Adrenal gland (tissue), 12 donors: ENCODE results near the gene CPHXL2. TPM values are rescaled to one million over a fixed set of nuclear protein-coding genes. Genes with fewer than 3 reads are reported as not detected.

Experiments
- DNase-seq, 7 donors: peaks; one replicate each; pipeline ENCODE4 v3.0.0-alpha.2; 2019 to 2020
- H3K27ac ChIP-seq, 5 donors: fragments of 200-600 bp; sonication (generic) in 4 of 5; 1 replicate in 3 of 5; 2 replicates in 2 of 5; pipeline versions ENCODE4 v1.5.1 to v1.8.0; 2016 to 2020; ENCODE audit warnings: mild to moderate bottlenecking in 1 of 5
- H3K27me3 ChIP-seq: fragments of 200-600 bp; 2 replicates; pipeline ENCODE4 v1.8.0; 2021
- H3K36me3 ChIP-seq, 2 donors: fragments of 200-600 bp; replicated peaks in 1 of 2; 1 replicate in 1 of 2; 2 replicates in 1 of 2; pipeline versions ENCODE4 v1.5.1 to v1.8.0; 2018 to 2022
- H3K4me1 ChIP-seq, 2 donors: fragments of 200-600 bp; replicated peaks in 1 of 2; 1 replicate in 1 of 2; 2 replicates in 1 of 2; pipeline versions ENCODE4 v1.5.1 to v1.8.0; 2018 to 2021
- H3K4me3 ChIP-seq, 4 donors: fragments of 200-600 bp; sonication (generic) in 3 of 4; one replicate each; pipeline ENCODE4 v1.5.1; 2016 to 2018
- H3K9me3 ChIP-seq, 3 donors: fragments of 200-600 bp; sonication (generic) in 1 of 3; replicated peaks in 1 of 3; 1 replicate in 2 of 3; 2 replicates in 1 of 3; pipeline versions ENCODE4 v1.5.1 to v1.8.0; 2016 to 2021
- CTCF ChIP-seq, 6 experiments: fragments of 450-650 bp in 4 of 6; fragments of 200-600 bp in 2 of 6; sonication (generic) in 1 of 6; IDR thresholded peaks; 1 replicate in 5 of 6; 2 replicates in 1 of 6; pipeline versions ENCODE4 v1.5.1 to v1.8.0; 2016 to 2021; ENCODE audit warnings: antibody characterized with exemption in 6 of 6, mild to moderate bottlenecking in 2 of 6, moderate library complexity in 1 of 6
- POLR2A ChIP-seq, 2 donors: fragments of 450-650 bp; IDR thresholded peaks; one replicate each; pipeline ENCODE4 v1.6.1; 2017; ENCODE audit warnings: antibody characterized with exemption in 2 of 2, mild to moderate bottlenecking in 2 of 2, moderate library complexity in 1 of 2
- WGBS, 4 donors: extraction: QIAGEN DNeasy Blood & Tissue Kit in 2 of 4; methylation state at CpG; one replicate each; pipeline versions ENCODE4 v1.1.5 to v1.1.7; 2013 to 2017; 5-methylcytosine and 5-hydroxymethylcytosine counted together
- intact Hi-C, 2 donors: fragments of 100-400 bp; cut with DNase I; formaldehyde crosslinking; loops; one replicate each; pipeline versions ENCODE4 v1.14.1 to v1.15.0; 2022 to 2023
- polyA plus RNA-seq, 3 donors: library from polyadenylated mRNA; stranded (reverse); fragments of 200-250 nt in 2 of 3; fragments of 350-450 nt in 1 of 3; fragmentation: Illumina TruSeq in 1 of 3; extraction: RNeasy Lipid Tissue Mini Kit (QIAGEN cat#74804) in 1 of 3; gene quantifications; one replicate each; pipeline ENCODE4 v1.2.3, GENCODE V29; 2013 to 2014
- total RNA-seq, 9 donors: library from RNA; depleted of rRNA in 4 of 9; stranded (reverse); fragments of >200 nt in 4 of 9; fragments of 120-200 nt in 1 of 9; fragmentation: NEBNext Ultra II Directional in 1 of 9; extraction: Animal tissue kit (Norgen Biotek cat#: 25700) in 1 of 9; gene quantifications; one replicate each; pipeline versions ENCODE4 v1.1.0 to v1.2.4, GENCODE V29; 2013 to 2023
- donor health status: healthy with polysubstance abuse.
- donor health status: Bipolar disorder and iron deficiency.
- donor health status: DM: yes; HTN: yes; CAD: no.
- donor health status: DM: no; HTN: no; CAD: no.
- donor health status: DM: no; HTN: no; CAD: no.
- donor health status: DM: yes; HTN: yes; CAD: no.

CPHXL2 gene
- total and polyA plus RNA-seq, 12 donors, result not detected

DNA sequence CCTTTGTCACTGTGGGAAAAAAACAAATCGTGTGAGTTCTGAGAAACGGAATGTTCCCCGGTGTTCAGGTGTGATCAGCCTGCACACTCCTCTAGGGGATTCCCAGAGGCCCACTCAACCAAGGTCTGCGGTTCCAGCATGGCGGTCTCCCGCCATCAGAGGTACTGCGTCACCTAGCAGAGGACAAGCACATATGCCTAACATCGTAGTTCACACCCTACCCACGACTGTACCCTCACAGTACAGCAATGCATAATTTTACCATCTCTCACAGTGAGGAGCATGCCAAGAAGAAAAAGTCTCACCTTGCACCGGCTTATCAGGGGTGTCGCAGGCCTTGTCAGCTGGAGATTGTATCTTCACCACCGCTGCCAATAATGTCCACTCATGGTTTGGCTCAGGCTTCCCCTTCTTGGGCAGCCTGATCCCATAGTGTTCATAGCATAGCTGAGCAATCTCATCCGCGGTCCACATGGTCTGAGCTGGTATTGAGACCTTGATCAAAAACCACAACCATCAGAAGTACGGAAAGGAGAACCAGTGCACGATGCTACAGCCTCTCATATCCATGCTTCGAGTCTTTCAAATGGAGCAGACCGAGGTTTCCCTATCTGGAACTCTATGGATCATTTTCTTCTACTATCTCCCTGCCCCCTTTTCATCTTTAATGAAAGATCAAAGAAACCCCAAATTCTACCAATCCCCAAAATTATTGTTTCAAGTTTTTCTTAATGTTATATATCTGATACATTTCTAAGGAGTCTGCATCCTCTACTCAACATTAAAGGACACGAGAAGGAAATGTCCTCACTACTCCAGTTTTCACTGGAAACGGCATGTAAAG is 56.3 kb downstream of the CPHXL2 start:
- H3K36me3 ChIP-seq, result peaks cover 0 to 34% of the 10 kb centered on the region in 2 donors
- peaks cover 9 to 22% of the 10 kb centered on the region in 2 donors for H3K4me1 ChIP-seq
- no peak overlapping the region for H3K27ac ChIP-seq
- intact Hi-C loops, result loop anchor here in 1 of 2 donors (10.0 kb wide), 1 partner anchor 146 kb away; no protein-coding TSS in a partner anchor
- H3K9me3 ChIP-seq, result no peaks in the 10 kb centered on the region
- no peak overlapping the region for H3K4me3 ChIP-seq
- WGBS, 4 donors, result 81 to 86% (median 85%) methylated on average over 20 of the region's 20 CpGs
- H3K27me3 ChIP-seq, result no peaks in the 10 kb centered on the region
- TF ChIP-seq POLR2A (IDR thresholded peaks at IDR 0.05) (no peak), CTCF (IDR thresholded peaks at IDR 0.05) (no peak)
- DNase-seq, result no peak

DNA sequence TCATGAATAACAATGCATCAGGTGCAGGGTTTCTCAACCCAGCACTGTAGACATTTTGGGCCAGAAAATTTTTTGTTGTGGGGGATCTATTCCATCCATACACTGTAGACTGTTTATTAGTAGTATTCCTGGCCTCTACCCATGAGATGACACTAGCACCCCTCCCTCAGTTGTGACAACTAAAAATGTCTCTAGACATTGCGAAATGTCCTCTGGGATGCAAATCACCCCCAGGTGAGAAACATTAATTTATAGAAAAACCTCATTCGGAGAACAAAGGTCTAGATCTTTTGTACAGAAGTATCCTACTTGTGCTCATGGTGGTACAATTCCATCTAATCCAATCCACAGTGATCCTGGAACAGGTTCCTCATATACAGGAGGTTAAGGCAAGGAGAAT is 58.0 kb downstream of the CPHXL2 start:
- WGBS, 4 donors, result 90 to 100% (median 96%) methylated on average over 2 of the region's 2 CpGs

DNA sequence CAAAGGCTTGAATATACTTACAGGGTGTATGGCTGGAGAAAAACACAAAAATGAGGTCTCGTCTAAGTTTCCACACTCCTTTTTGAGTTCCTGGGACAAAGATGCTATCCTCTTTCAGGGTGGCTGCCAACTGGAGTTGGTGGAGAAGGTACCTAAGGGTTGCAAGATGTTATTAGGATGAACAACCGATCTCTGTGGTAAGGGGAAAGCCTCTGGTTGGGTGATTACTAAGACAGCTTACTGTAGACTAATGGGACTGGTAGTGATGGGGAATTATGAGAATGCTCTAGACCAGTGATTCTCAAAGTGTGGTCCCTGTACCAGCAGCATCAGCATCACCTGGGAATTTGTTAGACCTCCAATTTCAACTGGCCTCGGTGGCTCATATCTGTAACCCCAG is 59.7 kb downstream of the CPHXL2 start:
- Histone ChIP-seq H3K36me3 (peaks cover 0 to 55% of the 10 kb centered on the region in 2 donors), H3K4me1 (peaks cover 3 to 11% of the 10 kb centered on the region in 2 donors), H3K27ac (no peak overlapping the region), H3K4me3 (no peak overlapping the region), H3K27me3 (no peaks in the 10 kb centered on the region), H3K9me3 (no peaks in the 10 kb centered on the region)
- intact Hi-C loops, result no loop called here
- WGBS, 4 donors, result 83 to 97% (median 95%) methylated on average over 2 to 3 of the region's 3 CpGs
- no peak for DNase-seq
- TF ChIP-seq POLR2A (IDR thresholded peaks at IDR 0.05) (no peak), CTCF (IDR thresholded peaks at IDR 0.05) (no peak)

More for the DNA sequence above, 58.0 kb downstream of the CPHXL2 start:
- no peaks in the 10 kb centered on the region for H3K9me3 ChIP-seq
- peaks cover 9 to 22% of the 10 kb centered on the region in 2 donors for H3K4me1 ChIP-seq
- TF ChIP-seq CTCF (IDR thresholded peaks at IDR 0.05) (no peak), POLR2A (IDR thresholded peaks at IDR 0.05) (no peak)
- H3K4me3 ChIP-seq, result no peak overlapping the region
- H3K27ac ChIP-seq, result no peak overlapping the region
- peaks cover 0 to 41% of the 10 kb centered on the region in 2 donors for H3K36me3 ChIP-seq
- H3K27me3 ChIP-seq, result no peaks in the 10 kb centered on the region
- intact Hi-C loops, result no loop called here
- DNase-seq, result no peak

DNA sequence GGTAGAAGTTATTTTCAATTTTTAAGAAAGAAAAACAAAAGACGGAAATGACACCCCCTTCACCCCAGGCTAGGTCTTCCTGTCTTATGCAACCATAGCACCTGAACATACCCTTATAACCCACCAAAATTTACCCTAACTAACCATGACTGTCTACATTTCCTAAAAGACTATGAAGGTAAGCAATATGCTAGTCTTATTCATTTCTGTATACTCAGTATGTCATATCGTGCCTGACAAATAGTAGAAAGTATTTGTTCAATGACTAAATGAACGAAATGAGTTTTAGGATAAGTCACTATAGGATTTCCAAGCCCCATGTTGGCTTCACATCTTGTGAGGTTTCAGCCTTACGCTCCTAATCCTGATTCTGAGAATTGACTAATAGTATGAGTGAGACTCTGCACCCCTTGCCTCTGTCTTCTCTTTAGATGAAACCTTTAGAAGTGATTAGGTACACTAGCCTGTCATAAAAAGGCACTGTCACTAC is 60.2 kb downstream of the CPHXL2 start:
- no peak for DNase-seq
- Histone ChIP-seq H3K4me1 (peaks cover 0 to 5% of the 10 kb centered on the region in 2 donors), H3K9me3 (no peaks in the 10 kb centered on the region), H3K4me3 (no peak overlapping the region), H3K27me3 (no peaks in the 10 kb centered on the region), H3K36me3 (peaks cover 0 to 61% of the 10 kb centered on the region in 2 donors), H3K27ac (no peak overlapping the region)
- TF ChIP-seq CTCF (IDR thresholded peaks at IDR 0.05) (no peak), POLR2A (IDR thresholded peaks at IDR 0.05) (no peak)
- WGBS, 4 donors, result 89 to 93% (median 90%) methylated on average over 4 of the region's 4 CpGs
- intact Hi-C loops, result no loop called here
